H1 (cell line): ENCODE data around the gene PIP5K1B. TPM values are rescaled to one million over a fixed set of nuclear protein-coding genes. Genes with fewer than 3 reads are reported as not detected.

ENCODE experiments used
- CTCF ChIA-PET: fragments of 300-600 bp; sonication (Branson Sonifier 250); formaldehyde crosslinking; loops from one replicate; lab custom pipeline; 2021; ENCODE audit not compliant: partially characterized antibody; lab: Charles Lee
- POLR2A ChIA-PET: fragments of 300-600 bp; sonication (Branson Sonifier 250); formaldehyde crosslinking; loops from one replicate; lab custom pipeline; 2021; ENCODE audit warnings: inconsistent platforms; ENCODE audit not compliant: partially characterized antibody; lab: Charles Lee
- DNase-seq, 2 experiments: peaks; one replicate each; pipeline versions ENCODE4 v3.0.0 to v3.0.0-alpha.2; 2010 to 2022; ENCODE audit warnings: low spot score in 2 of 2, low read depth in 1 of 2, mixed read lengths in 1 of 2
- FAIRE-seq: peaks from 2 replicates; lab custom pipeline; 2011; peaks lifted over from hg19 to GRCh38; lab: Jason Lieb, UNC
- H2AFZ ChIP-seq: 2 replicates; pipeline ENCODE4 v1.8.1; 2012; ENCODE audit warnings: low read length, inconsistent platforms
- H2AK5ac ChIP-seq: 2 replicates; pipeline ENCODE4 v1.6.1; 2013; ENCODE audit warnings: low read depth, low read length
- H2BK120ac ChIP-seq: replicated peaks from 2 replicates; pipeline ENCODE3; 2013; ENCODE audit warnings: low read depth, low read length, inconsistent platforms
- H2BK12ac ChIP-seq: 2 replicates; pipeline ENCODE4 v1.6.1; 2013; ENCODE audit warnings: low read depth, low read length
- H2BK15ac ChIP-seq: 2 replicates; pipeline ENCODE4 v1.6.1; 2013; ENCODE audit warnings: low read length
- H2BK20ac ChIP-seq: 2 replicates; pipeline ENCODE4 v1.6.1; 2013; ENCODE audit warnings: low read length
- H2BK5ac ChIP-seq: 2 replicates; pipeline ENCODE4 v1.6.1; 2013; ENCODE audit warnings: low read depth, low read length
- H3K14ac ChIP-seq: 2 replicates; pipeline ENCODE4 v1.6.1; 2013; ENCODE audit warnings: inconsistent platforms; ENCODE audit not compliant: insufficient read length
- H3K18ac ChIP-seq: 2 replicates; pipeline ENCODE4 v1.6.1; 2013; ENCODE audit warnings: low read length; ENCODE audit errors: extremely low read depth
- H3K23ac ChIP-seq: 2 replicates; pipeline ENCODE4 v1.6.1; 2013; ENCODE audit warnings: inconsistent platforms; ENCODE audit not compliant: insufficient read length
- H3K23me2 ChIP-seq: 2 replicates; pipeline ENCODE4 v1.6.1; 2013; ENCODE audit warnings: low read depth, low read length
- H3K27ac ChIP-seq: 2 replicates; pipeline ENCODE4 v1.6.1; 2011; ENCODE audit warnings: low read depth, low read length, inconsistent platforms
- H3K27me3 ChIP-seq, 4 experiments: replicated peaks in 1 of 4; 1 replicate in 1 of 4; 2 replicates in 3 of 4; pipeline versions ENCODE4 v1.6.1 to v1.8.1; 2011 to 2013; ENCODE audit warnings: low read length in 3 of 4, mild to moderate bottlenecking in 3 of 4, inconsistent platforms in 2 of 4, mixed read lengths in 2 of 4, moderate library complexity in 1 of 4; ENCODE audit not compliant: control insufficient read depth in 3 of 4, insufficient read depth in 3 of 4; ENCODE audit errors: extremely low read depth in 1 of 4
- H3K36me3 ChIP-seq, 4 experiments: 2 replicates each; pipeline versions ENCODE4 v1.6.1 to v1.8.1; 2011 to 2013; ENCODE audit warnings: mild to moderate bottlenecking in 4 of 4, low read length in 3 of 4, moderate library complexity in 2 of 4, control low read depth in 1 of 4, inconsistent platforms in 1 of 4; ENCODE audit not compliant: insufficient read depth in 4 of 4, control insufficient read depth in 2 of 4
- H3K4ac ChIP-seq: replicated peaks from 2 replicates; pipeline ENCODE3; 2013; ENCODE audit warnings: low read length, low read depth, mixed read lengths, inconsistent platforms; ENCODE audit not compliant: insufficient read length
- H3K4me1 ChIP-seq, 4 experiments: replicated peaks in 1 of 4; 1 replicate in 1 of 4; 2 replicates in 3 of 4; pipeline versions ENCODE4 v1.6.1 to v1.8.1; 2011 to 2013; ENCODE audit warnings: low read length in 3 of 4, inconsistent platforms in 2 of 4, mixed read lengths in 1 of 4; ENCODE audit not compliant: insufficient read depth in 4 of 4, control insufficient read depth in 3 of 4
- H3K4me2 ChIP-seq, 2 experiments: 2 replicates each; pipeline versions ENCODE4 v1.6.1 to v1.8.1; 2011 to 2013; ENCODE audit warnings: low read depth in 2 of 2, low read length in 2 of 2, control low read depth in 1 of 2, inconsistent platforms in 1 of 2, mild to moderate bottlenecking in 1 of 2; ENCODE audit not compliant: insufficient read depth in 1 of 2
- H3K4me3 ChIP-seq, 4 experiments: fragments of 200-600, 300-600 bp in 1 of 4; sonication (generic), shearing (Covaris generic), sonication (Bioruptor Twin) in 1 of 4; 2 replicates each; pipeline versions ENCODE4 v1.5.1 to v1.8.1; 2011 to 2016; ENCODE audit warnings: low read length in 4 of 4, low read depth in 3 of 4, control low read depth in 2 of 4, inconsistent platforms in 2 of 4, mild to moderate bottlenecking in 2 of 4, mixed read lengths in 1 of 4, moderate library complexity in 1 of 4; ENCODE audit not compliant: insufficient read depth in 2 of 4; ENCODE audit errors: extremely low read depth in 1 of 4
- H3K56ac ChIP-seq: replicated peaks from 2 replicates; pipeline ENCODE3; 2013; ENCODE audit warnings: low read depth, mild to moderate bottlenecking, mixed read lengths, low read length, inconsistent platforms; ENCODE audit not compliant: insufficient read length
- H3K79me1 ChIP-seq: 2 replicates; pipeline ENCODE4 v1.6.1; 2013; ENCODE audit warnings: low read depth, low read length, control low read depth
- H3K79me2 ChIP-seq, 2 experiments: 2 replicates each; pipeline versions ENCODE4 v1.6.1 to v1.8.1; 2012 to 2013; ENCODE audit warnings: low read length in 2 of 2, mild to moderate bottlenecking in 2 of 2, inconsistent platforms in 1 of 2; ENCODE audit not compliant: insufficient read depth in 2 of 2, control insufficient read depth in 1 of 2
- H3K9ac ChIP-seq, 4 experiments: replicated peaks in 1 of 4; 1 replicate in 1 of 4; 2 replicates in 3 of 4; pipeline versions ENCODE4 v1.6.1 to v1.8.1; 2011 to 2013; ENCODE audit warnings: low read depth in 3 of 4, low read length in 3 of 4, control low read depth in 2 of 4, mild to moderate bottlenecking in 2 of 4, moderate library complexity in 2 of 4, inconsistent platforms in 1 of 4; ENCODE audit errors: extremely low read depth in 1 of 4
- H3K9me3 ChIP-seq, 2 experiments: 2 replicates each; pipeline versions ENCODE4 v1.6.1 to v1.8.1; 2012 to 2013; ENCODE audit warnings: mild to moderate bottlenecking in 2 of 2, moderate library complexity in 2 of 2, control low read depth in 1 of 2, inconsistent platforms in 1 of 2, low read depth in 1 of 2, low read length in 1 of 2, mixed read lengths in 1 of 2; ENCODE audit not compliant: insufficient read depth in 2 of 2
- H4K20me1 ChIP-seq, 2 experiments: replicated peaks in 1 of 2; 2 replicates each; pipeline versions ENCODE3 to v1.8.1; 2011 to 2013; ENCODE audit warnings: inconsistent platforms in 2 of 2, low read length in 2 of 2, mild to moderate bottlenecking in 1 of 2; ENCODE audit not compliant: insufficient read depth in 2 of 2, control insufficient read depth in 1 of 2
- H4K5ac ChIP-seq: 2 replicates; pipeline ENCODE4 v1.6.1; 2013; ENCODE audit warnings: low read length, low read depth, mixed read lengths, inconsistent platforms; ENCODE audit not compliant: insufficient read length
- H4K8ac ChIP-seq: 2 replicates; pipeline ENCODE4 v1.8.0; 2013; ENCODE audit warnings: mild to moderate bottlenecking, moderate library complexity, low read length, inconsistent platforms; ENCODE audit not compliant: insufficient read depth; ENCODE audit errors: extremely low read depth
- H4K91ac ChIP-seq: replicated peaks from 2 replicates; pipeline ENCODE3; 2013; ENCODE audit warnings: low read length, mixed read lengths, inconsistent platforms; ENCODE audit not compliant: insufficient read length
- BCL11A ChIP-seq, 2 experiments: IDR thresholded peaks; one replicate each; pipeline ENCODE4 v1.6.1; 2011; ENCODE audit warnings: low read depth in 2 of 2, low read length in 2 of 2, mild to moderate bottlenecking in 2 of 2
- RNF2 ChIP-seq: fragments of 200-900, 300-1000 bp; sonication (generic); IDR thresholded peaks from 2 replicates; pipeline ENCODE4 v1.7.1; 2016; ENCODE audit warnings: borderline replicate concordance, low read depth, mild to moderate bottlenecking, antibody characterized with exemption, low read length; ENCODE audit not compliant: poor library complexity, severe bottlenecking; ENCODE audit errors: missing control alignments
- RXRA ChIP-seq: IDR thresholded peaks from 2 replicates; pipeline ENCODE4 v1.6.1; 2011; ENCODE audit warnings: low read depth, mild to moderate bottlenecking, low read length, moderate library complexity; ENCODE audit not compliant: insufficient read depth
- TCF12 ChIP-seq: IDR thresholded peaks from 2 replicates; pipeline ENCODE4 v1.6.1; 2011; ENCODE audit warnings: low read depth, mild to moderate bottlenecking, low read length
- ZNF274 ChIP-seq: IDR thresholded peaks from 2 replicates; pipeline ENCODE4 v1.7.0; 2012; ENCODE audit warnings: low read length, borderline replicate concordance; ENCODE audit errors: extremely low read depth
- WGBS, 2 experiments: shearing (Covaris generic) in 1 of 2; methylation state at CpG; one replicate each; pipeline versions ENCODE4 v1.1.6 to v1.1.7; 2013 to 2015; ENCODE audit warnings: low lambda C conversion rate in 2 of 2, mixed read lengths in 2 of 2, inconsistent platforms in 1 of 2, low coverage in 1 of 2, missing lambda C conversion rate in 1 of 2; ENCODE audit not compliant: insufficient replicate concordance in 2 of 2, insufficient coverage in 1 of 2, insufficient read length in 1 of 2; ENCODE audit errors: extremely low coverage in 1 of 2, missing lambda C conversion rate in 1 of 2; 5-methylcytosine and 5-hydroxymethylcytosine counted together
- polyA plus RNA-seq, 7 experiments: library from polyadenylated mRNA; depleted of rRNA in 3 of 7; stranded (reverse) in 5 of 7; unstranded in 2 of 7; fragments of >200 nt in 5 of 7; fragments of 200-250 nt in 2 of 7; gene quantifications; 1 replicate in 5 of 7; 2 replicates in 1 of 7; 4 replicates in 1 of 7; pipeline versions ENCODE4 v1.2.1 to v1.2.3, GENCODE V29; 2011 to 2013; ENCODE audit warnings: missing spikeins in 2 of 7, mixed read lengths in 2 of 7
- total RNA-seq: library from RNA; stranded (reverse); fragmentation: NEBNext Ultra II Directional; extraction: Animal tissue kit (Norgen Biotek cat#: 25700); gene quantifications from 2 replicates; pipeline ENCODE4 v1.2.1, GENCODE V29; 2021
- TF ChIP-seq, protein P1 (sequence below): IDR thresholded peaks from 2 replicates; pipeline ENCODE4 v1.6.1; 2012; ENCODE audit warnings: low read length, inconsistent platforms
- TF ChIP-seq, protein P2 (sequence below): IDR thresholded peaks from 2 replicates; pipeline ENCODE4 v1.6.1; 2012; ENCODE audit warnings: inconsistent platforms

PIP5K1B gene
- total and polyA plus RNA-seq, 2 of the 8 experiments (the other 6 are each of a cell fraction or from before 2014, with no cell fraction given) = 4.7 to 7.7 TPM

- DNase-seq = no peak
- 88% methylated on average over 9 of the region's 9 CpGs; no CpG with 5 or more reads in 1 of the 2 experiments for WGBS, 2 experiments
- no peaks in the 10 kb centered on the region for H4K20me1 ChIP-seq
- H3K4me2 ChIP-seq = no peak overlapping the region
- no peak overlapping the region for H3K56ac ChIP-seq
- H3K79me2 ChIP-seq = no peaks in the 10 kb centered on the region
- no peak overlapping the region for H2BK120ac ChIP-seq
- H2AFZ ChIP-seq = no peak overlapping the region
- H3K27ac ChIP-seq = no peak overlapping the region
- no peak overlapping the region for H4K5ac ChIP-seq
- CTCF ChIA-PET = interaction anchor here (1.0 kb wide), 1 partner anchor 163 kb away, joined by 3 read pairs; no protein-coding TSS in a partner anchor
- no peak overlapping the region for H3K23ac ChIP-seq
- no peak overlapping the region for H3K14ac ChIP-seq
- FAIRE-seq = no peak
- POLR2A ChIA-PET = no interaction called here
- H2BK15ac ChIP-seq = no peak overlapping the region
- H4K91ac ChIP-seq = no peak overlapping the region
- H3K27me3 ChIP-seq = no peaks in the 10 kb centered on the region
- no peak overlapping the region for H3K18ac ChIP-seq
- no peak overlapping the region for H3K4ac ChIP-seq
- no peaks in the 10 kb centered on the region for H3K23me2 ChIP-seq
- no peak overlapping the region for H3K4me3 ChIP-seq
- H2BK5ac ChIP-seq = no peak overlapping the region
- no peak overlapping the region for H2BK20ac ChIP-seq
- H4K8ac ChIP-seq = no peak overlapping the region
- H3K9me3 ChIP-seq = no peaks in the 10 kb centered on the region
- no peaks in the 10 kb centered on the region; the same call in 1 of the 2 replicates for H3K79me1 ChIP-seq
- no peak overlapping the region for H3K9ac ChIP-seq
- H3K4me1 ChIP-seq = peaks cover 0 to 7% (median 3%) of the 10 kb centered on the region in 4 experiments; a peak in 4 of 7 replicates
- no peaks in the 10 kb centered on the region for H3K36me3 ChIP-seq
- H2BK12ac ChIP-seq = no peak overlapping the region
- H2AK5ac ChIP-seq = no peak overlapping the region
- TF ChIP-seq TCF12 = no peak
- TF ChIP-seq BCL11A (IDR thresholded peaks at IDR 0.05; ENCODE audit: low read depth in 2 of 2, low read length in 2 of 2) = no peak
- no peak for TF ChIP-seq RNF2
- TF ChIP-seq, protein P1, sequence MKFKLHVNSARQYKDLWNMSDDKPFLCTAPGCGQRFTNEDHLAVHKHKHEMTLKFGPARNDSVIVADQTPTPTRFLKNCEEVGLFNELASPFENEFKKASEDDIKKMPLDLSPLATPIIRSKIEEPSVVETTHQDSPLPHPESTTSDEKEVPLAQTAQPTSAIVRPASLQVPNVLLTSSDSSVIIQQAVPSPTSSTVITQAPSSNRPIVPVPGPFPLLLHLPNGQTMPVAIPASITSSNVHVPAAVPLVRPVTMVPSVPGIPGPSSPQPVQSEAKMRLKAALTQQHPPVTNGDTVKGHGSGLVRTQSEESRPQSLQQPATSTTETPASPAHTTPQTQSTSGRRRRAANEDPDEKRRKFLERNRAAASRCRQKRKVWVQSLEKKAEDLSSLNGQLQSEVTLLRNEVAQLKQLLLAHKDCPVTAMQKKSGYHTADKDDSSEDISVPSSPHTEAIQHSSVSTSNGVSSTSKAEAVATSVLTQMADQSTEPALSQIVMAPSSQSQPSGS = no peak
- TF ChIP-seq, protein P2, sequence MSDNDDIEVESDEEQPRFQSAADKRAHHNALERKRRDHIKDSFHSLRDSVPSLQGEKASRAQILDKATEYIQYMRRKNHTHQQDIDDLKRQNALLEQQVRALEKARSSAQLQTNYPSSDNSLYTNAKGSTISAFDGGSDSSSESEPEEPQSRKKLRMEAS = no peak
- TF ChIP-seq ZNF274 = no peak
- TF ChIP-seq RXRA = no peak
Observed at GRCh38 chr9:68747043-68747533, 42.0 kb downstream of the PIP5K1B start.
